Neural cell (in vitro differentiated cells): ENCODE measurements around the gene EXOSC3. TPM values are rescaled to one million over a fixed set of nuclear protein-coding genes. Genes with fewer than 3 reads are reported as not detected.

Source experiments
- H2AFZ ChIP-seq: fragments of 200-600, 300-800 bp; sonication (generic), shearing (Covaris generic); 2 replicates; pipeline ENCODE4 v1.6.0; 2014; ENCODE audit warnings: low read depth, mild to moderate bottlenecking, antibody characterized with exemption, low read length, moderate library complexity
- H3F3A ChIP-seq: fragments of 200-600 bp; shearing (Covaris generic); 2 replicates; pipeline ENCODE4 v1.6.1; 2016; ENCODE audit warnings: mild to moderate bottlenecking, moderate library complexity, mixed read lengths, antibody characterized with exemption, low read length; ENCODE audit not compliant: insufficient read depth, poor library complexity, severe bottlenecking
- H3K27ac ChIP-seq: fragments of 200-600, 300-800 bp; sonication (generic), shearing (Covaris generic); 2 replicates; pipeline ENCODE4 v1.5.1; 2014; ENCODE audit warnings: mild to moderate bottlenecking, low read length, moderate library complexity
- H3K27me3 ChIP-seq: fragments of 300-800, 200-600 bp; sonication (generic), shearing (Covaris generic); 2 replicates; pipeline ENCODE4 v1.6.0; 2014; ENCODE audit warnings: mild to moderate bottlenecking, low read depth, low read length, moderate library complexity; ENCODE audit not compliant: insufficient read depth
- H3K36me3 ChIP-seq: fragments of 300-800, 200-600 bp; sonication (generic), shearing (Covaris generic); 2 replicates; pipeline ENCODE4 v1.5.1; 2014; ENCODE audit warnings: mild to moderate bottlenecking, antibody characterized with exemption, low read length, moderate library complexity; ENCODE audit not compliant: insufficient read depth
- H3K4me2 ChIP-seq: fragments of 300-800, 200-600 bp; sonication (generic), shearing (Covaris generic); 2 replicates; pipeline ENCODE4 v1.6.0; 2014; ENCODE audit warnings: mild to moderate bottlenecking, low read length
- H3K4me3 ChIP-seq: fragments of 300-800, 200-600 bp; sonication (generic), shearing (Covaris generic); 2 replicates; pipeline ENCODE4 v1.5.1; 2014; ENCODE audit warnings: mild to moderate bottlenecking, low read length, moderate library complexity
- H3K79me2 ChIP-seq: fragments of 200-600 bp; shearing (Covaris generic); replicated peaks from 2 replicates; pipeline ENCODE4 v1.6.0; 2014; ENCODE audit warnings: mild to moderate bottlenecking, low read length, moderate library complexity; ENCODE audit not compliant: insufficient read depth
- H3K9ac ChIP-seq: fragments of 300-800, 200-600 bp; sonication (generic), shearing (Covaris generic); 2 replicates; pipeline ENCODE4 v1.6.1; 2016; ENCODE audit warnings: mild to moderate bottlenecking, low read length, mixed read lengths
- H3K9me2 ChIP-seq: fragments of 200-600 bp; shearing (Covaris generic); 2 replicates; pipeline ENCODE4 v1.6.1; 2016; ENCODE audit warnings: mild to moderate bottlenecking, low read length, mixed read lengths; ENCODE audit not compliant: insufficient read depth
- H3K9me3 ChIP-seq: fragments of 200-600, 300-800 bp; sonication (generic), shearing (Covaris generic); 2 replicates; pipeline ENCODE4 v1.6.1; 2016; ENCODE audit warnings: mild to moderate bottlenecking, mixed run types, low read length, moderate library complexity, mixed read lengths
- H4K20me1 ChIP-seq: fragments of 200-600 bp; shearing (Covaris generic); 2 replicates; pipeline ENCODE4 v1.6.1; 2016; ENCODE audit warnings: mild to moderate bottlenecking, mixed run types; ENCODE audit not compliant: insufficient read depth
- CTCF ChIP-seq: fragments of 450-650 bp; IDR thresholded peaks from 2 replicates; pipeline ENCODE4 v1.5.1; 2014; ENCODE audit warnings: antibody characterized with exemption, mild to moderate bottlenecking, moderate library complexity; ENCODE audit not compliant: poor library complexity, severe bottlenecking
- EP300 ChIP-seq: fragments of 450-650 bp; conservative IDR thresholded peaks from 2 replicates; pipeline ENCODE4 v1.6.1; 2014; ENCODE audit warnings: antibody characterized with exemption, mild to moderate bottlenecking, moderate library complexity; ENCODE audit not compliant: poor library complexity, severe bottlenecking
- EZH2 ChIP-seq: fragments of 200-600, 300-800 bp; shearing (Covaris generic), sonication (generic); IDR thresholded peaks from 2 replicates; pipeline ENCODE4 v1.6.1; 2014; ENCODE audit warnings: antibody characterized with exemption, low read length, borderline replicate concordance, mild to moderate bottlenecking; ENCODE audit not compliant: insufficient read depth, poor library complexity, severe bottlenecking
- POLR2AphosphoS5 ChIP-seq: IDR thresholded peaks from 2 replicates; pipeline ENCODE4 v1.6.1; 2012
- RAD21 ChIP-seq: fragments of 450-650 bp; conservative IDR thresholded peaks from 2 replicates; pipeline ENCODE4 v1.6.1; 2014; ENCODE audit warnings: antibody characterized with exemption, mild to moderate bottlenecking, moderate library complexity
- SMC3 ChIP-seq: fragments of 450-650 bp; conservative IDR thresholded peaks from 2 replicates; pipeline ENCODE4 v1.6.1; 2014; ENCODE audit warnings: antibody characterized with exemption, mild to moderate bottlenecking, moderate library complexity; ENCODE audit not compliant: poor library complexity
- polyA plus RNA-seq: library from polyadenylated mRNA; depleted of rRNA; stranded (reverse); fragments of >200 nt; gene quantifications from 2 replicates; pipeline ENCODE4 v1.2.3, GENCODE V29; 2014
- TF ChIP-seq, protein P1 (sequence below): IDR thresholded peaks from 2 replicates; pipeline ENCODE4 v1.6.1; 2012; ENCODE audit warnings: borderline replicate concordance

The EXOSC3 gene
- polyA plus RNA-seq, 1 donor from 2014 or later, result 46.4 TPM

DNA sequence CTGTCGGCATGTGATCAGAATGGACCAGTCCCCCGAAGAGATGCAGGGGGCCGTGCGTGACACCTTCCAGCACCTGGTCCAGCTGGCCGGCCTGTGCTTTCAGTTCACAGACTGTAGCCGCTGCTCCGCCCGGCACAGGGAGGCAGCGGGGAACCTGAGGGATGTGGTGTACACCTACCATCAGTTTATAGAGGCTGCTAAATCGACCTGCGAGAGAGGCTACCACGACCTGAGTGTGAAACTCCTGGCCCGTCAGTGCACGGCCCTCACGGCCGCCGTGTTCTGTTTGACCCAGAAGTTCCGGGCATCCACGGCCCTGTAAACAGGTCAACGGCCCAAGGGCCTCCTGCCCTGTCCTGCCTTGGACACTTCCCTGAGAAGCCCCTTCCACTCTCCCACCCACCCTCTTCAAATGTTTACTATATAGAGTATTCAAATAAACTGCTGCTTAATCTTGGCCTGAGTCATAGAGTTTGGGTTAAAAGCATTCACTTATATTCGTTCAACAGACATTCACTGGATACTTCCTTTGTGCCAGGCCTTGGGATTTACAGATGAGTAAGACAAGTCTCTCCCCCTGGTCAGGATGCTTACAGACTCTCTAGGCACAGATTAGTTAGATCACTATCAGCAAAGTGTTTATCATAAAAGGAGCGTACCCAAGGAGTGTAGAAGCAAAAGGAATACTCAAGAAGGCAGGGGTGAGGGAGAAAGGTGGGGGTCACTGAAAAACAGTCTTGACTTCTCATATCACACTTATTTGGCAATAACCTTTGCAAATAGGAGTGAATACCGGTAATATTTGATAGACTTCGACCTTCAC lies 38.2 kb downstream of the EXOSC3 start:
- no peak for TF ChIP-seq EP300
- H3K27ac ChIP-seq, result no peak overlapping the region

GRCh38 chr9:37745970-37746369 lies 38.9 kb downstream of the EXOSC3 start:
- H3K9me3 ChIP-seq, result no peaks in the 10 kb centered on the region
- TF ChIP-seq POLR2AphosphoS5 (no peak), CTCF (no peak), RAD21 (no peak), SMC3 (no peak), EZH2 (no peak), EP300 (no peak)
- TF ChIP-seq, protein P1, sequence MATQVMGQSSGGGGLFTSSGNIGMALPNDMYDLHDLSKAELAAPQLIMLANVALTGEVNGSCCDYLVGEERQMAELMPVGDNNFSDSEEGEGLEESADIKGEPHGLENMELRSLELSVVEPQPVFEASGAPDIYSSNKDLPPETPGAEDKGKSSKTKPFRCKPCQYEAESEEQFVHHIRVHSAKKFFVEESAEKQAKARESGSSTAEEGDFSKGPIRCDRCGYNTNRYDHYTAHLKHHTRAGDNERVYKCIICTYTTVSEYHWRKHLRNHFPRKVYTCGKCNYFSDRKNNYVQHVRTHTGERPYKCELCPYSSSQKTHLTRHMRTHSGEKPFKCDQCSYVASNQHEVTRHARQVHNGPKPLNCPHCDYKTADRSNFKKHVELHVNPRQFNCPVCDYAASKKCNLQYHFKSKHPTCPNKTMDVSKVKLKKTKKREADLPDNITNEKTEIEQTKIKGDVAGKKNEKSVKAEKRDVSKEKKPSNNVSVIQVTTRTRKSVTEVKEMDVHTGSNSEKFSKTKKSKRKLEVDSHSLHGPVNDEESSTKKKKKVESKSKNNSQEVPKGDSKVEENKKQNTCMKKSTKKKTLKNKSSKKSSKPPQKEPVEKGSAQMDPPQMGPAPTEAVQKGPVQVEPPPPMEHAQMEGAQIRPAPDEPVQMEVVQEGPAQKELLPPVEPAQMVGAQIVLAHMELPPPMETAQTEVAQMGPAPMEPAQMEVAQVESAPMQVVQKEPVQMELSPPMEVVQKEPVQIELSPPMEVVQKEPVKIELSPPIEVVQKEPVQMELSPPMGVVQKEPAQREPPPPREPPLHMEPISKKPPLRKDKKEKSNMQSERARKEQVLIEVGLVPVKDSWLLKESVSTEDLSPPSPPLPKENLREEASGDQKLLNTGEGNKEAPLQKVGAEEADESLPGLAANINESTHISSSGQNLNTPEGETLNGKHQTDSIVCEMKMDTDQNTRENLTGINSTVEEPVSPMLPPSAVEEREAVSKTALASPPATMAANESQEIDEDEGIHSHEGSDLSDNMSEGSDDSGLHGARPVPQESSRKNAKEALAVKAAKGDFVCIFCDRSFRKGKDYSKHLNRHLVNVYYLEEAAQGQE, result no peak

More for the DNA sequence above, 38.2 kb downstream of the EXOSC3 start:
- Histone ChIP-seq H3K4me3 (no peak overlapping the region), H3K4me2 (no peak overlapping the region), H3K79me2 (no peaks in the 10 kb centered on the region), H3K27me3 (no peaks in the 10 kb centered on the region), H3K36me3 (no peaks in the 10 kb centered on the region), H3F3A (no peaks in the 10 kb centered on the region), H3K9ac (no peak overlapping the region), H4K20me1 (no peaks in the 10 kb centered on the region), H2AFZ (no peak overlapping the region), H3K9me2 (no peaks in the 10 kb centered on the region), H3K9me3 (no peaks in the 10 kb centered on the region)

More at GRCh38 chr9:37745970-37746369, 38.9 kb downstream of the EXOSC3 start:
- Histone ChIP-seq H3K79me2 (no peaks in the 10 kb centered on the region), H3K27ac (no peak overlapping the region), H3K27me3 (no peaks in the 10 kb centered on the region), H3K9me2 (no peaks in the 10 kb centered on the region), H4K20me1 (no peaks in the 10 kb centered on the region), H3K9ac (no peak overlapping the region), H3F3A (no peaks in the 10 kb centered on the region), H2AFZ (no peak overlapping the region), H3K36me3 (no peaks in the 10 kb centered on the region), H3K4me2 (no peak overlapping the region), H3K4me3 (no peak overlapping the region)
